ENCODE results near the gene MAT2A.

Gene MAT2A

GRCh38 chr2:85538507-85539360, at the start of gene MAT2A:
MAT2A (plus strand) TSS chr2:85539168; CDS start chr2:85539288, 120 bp downstream.
- peak; percentile 97 for DNase-seq

- DNase-seq, result no peak
These were observed 47.9 kb upstream of the MAT2A start for GRCh38 chr2:85490861-85491755.

- no peak for DNase-seq
These were observed 42.5 kb upstream of the MAT2A start for GRCh38 chr2:85496436-85496835.

GRCh38 chr2:85497944-85498630, 40.9 kb upstream of the MAT2A start:
- no peak for DNase-seq

GRCh38 chr2:85501248-85501647, 37.7 kb upstream of the MAT2A start:
- DNase-seq, result peak; percentile 36

- DNase-seq, result no peak
These were observed 36.2 kb upstream of the MAT2A start for GRCh38 chr2:85502720-85503119.

- DNase-seq, result no peak
These were observed 35.7 kb upstream of the MAT2A start for GRCh38 chr2:85503168-85503850.

GRCh38 chr2:85503851-85504777, 34.9 kb upstream of the MAT2A start:
- peak; percentile 99 for DNase-seq

- peak; percentile 97 for DNase-seq
These were observed 34.1 kb upstream of the MAT2A start for GRCh38 chr2:85504778-85505261.

- DNase-seq, result peak; percentile 88
These were observed 33.3 kb upstream of the MAT2A start for GRCh38 chr2:85505551-85506238.

- DNase-seq, result peak; percentile 50
These were observed 32.2 kb upstream of the MAT2A start for GRCh38 chr2:85506768-85507181.

GRCh38 chr2:85511008-85511811, 27.8 kb upstream of the MAT2A start:
- DNase-seq, result no peak

GRCh38 chr2:85514323-85514722, 24.6 kb upstream of the MAT2A start:
- DNase-seq, result no peak

- no peak for DNase-seq
These were observed 22.1 kb upstream of the MAT2A start for GRCh38 chr2:85516653-85517389.

- DNase-seq, result no peak
These were observed 16.8 kb upstream of the MAT2A start for GRCh38 chr2:85522090-85522647.

- DNase-seq, result peak; percentile 31
These were observed 15.7 kb upstream of the MAT2A start for GRCh38 chr2:85523062-85523902.

- peak; percentile 93 for DNase-seq
These were observed 15.0 kb upstream of the MAT2A start for GRCh38 chr2:85523903-85524335.

All from NCI-H82 (cell line).